HepG2 (cell line): ENCODE data around the gene MAP10. TPM values are rescaled to one million over a fixed set of nuclear protein-coding genes. Genes with fewer than 3 reads are reported as not detected.

ENCODE experiments used
- ATAC-seq: fragments of 200-7000 bp; cut with Tn5 transposase; 3 replicates; pipeline ENCODE4 v1.9.1; 2020; ENCODE audit warnings: mild to moderate bottlenecking, moderate library complexity
- BruUV-seq: library from RNA; stranded (reverse); fragments of 400-500 nt; replicated peaks from 2 replicates; lab custom pipeline; 2021; lab: Mats Ljungman, UMichigan
- CTCF ChIA-PET: fragments of 300-600 bp; formaldehyde crosslinking; extraction: SDS; loops from one replicate; lab custom pipeline; 2021; ENCODE audit warnings: low total read pairs, inconsistent platforms, low intra/inter-chr PET ratio; lab: Yijun Ruan, JAX
- POLR2A ChIA-PET: fragments of 350-600 bp; sonication (Branson Sonifier 250); formaldehyde crosslinking; loops from one replicate; lab custom pipeline; 2020; ENCODE audit warnings: antibody characterized with exemption, inconsistent platforms; lab: Yijun Ruan, JAX
- DNase-seq: peaks from one replicate; pipeline ENCODE4 v3.0.0-alpha.2; 2015; ENCODE audit warnings: low spot score
- FAIRE-seq: peaks from 3 replicates; lab custom pipeline; 2011; peaks lifted over from hg19 to GRCh38; lab: Jason Lieb, UNC
- H2AFZ ChIP-seq: one replicate; pipeline ENCODE4 v1.6.1; 2011; ENCODE audit warnings: low read length, inconsistent platforms
- H3K27ac ChIP-seq: fragments of 300-600 bp; 3 replicates; pipeline ENCODE4 v1.8.0; 2011; ENCODE audit warnings: mixed run types, mild to moderate bottlenecking, mixed read lengths, low read length, inconsistent platforms; ENCODE audit not compliant: insufficient read depth; ENCODE audit errors: extremely low read length
- H3K27me3 ChIP-seq, 2 experiments: fragments of 200-600 bp in 1 of 2; 2 replicates in 1 of 2; 3 replicates in 1 of 2; pipeline versions ENCODE4 v1.6.0 to v1.8.0; 2011; ENCODE audit warnings: low read length in 2 of 2, mild to moderate bottlenecking in 2 of 2, moderate library complexity in 2 of 2, inconsistent platforms in 1 of 2; ENCODE audit not compliant: insufficient read depth in 2 of 2, control insufficient read depth in 1 of 2
- H3K36me3 ChIP-seq, 2 experiments: fragments of 200-600 bp in 1 of 2; replicated peaks in 1 of 2; 2 replicates in 1 of 2; 3 replicates in 1 of 2; pipeline versions ENCODE4 v1.5.1 to v1.8.0; 2011; ENCODE audit warnings: low read length in 2 of 2, inconsistent platforms in 1 of 2; ENCODE audit not compliant: insufficient read depth in 2 of 2, control insufficient read depth in 1 of 2
- H3K4me1 ChIP-seq: 2 replicates; pipeline ENCODE4 v1.5.1; 2012; ENCODE audit warnings: low read length, inconsistent platforms; ENCODE audit not compliant: insufficient read depth
- H3K4me2 ChIP-seq: 2 replicates; pipeline ENCODE4 v1.6.0; 2011; ENCODE audit warnings: low read depth, low read length, inconsistent platforms
- H3K4me3 ChIP-seq, 3 experiments: fragments of 200-600 bp in 1 of 3; sonication (generic), shearing (Covaris generic) in 1 of 3; replicated peaks in 1 of 3; 2 replicates each; pipeline ENCODE4 v1.5.1; 2011 to 2016; ENCODE audit warnings: low read length in 3 of 3, inconsistent platforms in 2 of 3, low read depth in 2 of 3, mild to moderate bottlenecking in 2 of 3, control low read depth in 1 of 3, mixed read lengths in 1 of 3; ENCODE audit not compliant: insufficient read depth in 1 of 3
- H3K79me2 ChIP-seq: one replicate; pipeline ENCODE4 v1.6.1; 2011; ENCODE audit warnings: low read length, inconsistent platforms; ENCODE audit not compliant: insufficient read depth
- H3K9ac ChIP-seq: 2 replicates; pipeline ENCODE4 v1.6.0; 2011; ENCODE audit warnings: mild to moderate bottlenecking, low read depth, low read length, inconsistent platforms; ENCODE audit not compliant: insufficient read depth
- H3K9me3 ChIP-seq: 2 replicates; pipeline ENCODE4 v1.5.1; 2012; ENCODE audit warnings: mild to moderate bottlenecking, low read length
- H4K20me1 ChIP-seq: 2 replicates; pipeline ENCODE4 v1.6.0; 2011; ENCODE audit warnings: inconsistent platforms, mild to moderate bottlenecking, low read length, moderate library complexity; ENCODE audit not compliant: insufficient read depth
- FIP1L1 ChIP-seq: fragments of 200-400 bp; formaldehyde crosslinking; IDR thresholded peaks from 2 replicates; pipeline ENCODE4 v1.6.1; 2018; ENCODE audit warnings: low read depth, mild to moderate bottlenecking, low read length, moderate library complexity, borderline replicate concordance; ENCODE audit not compliant: insufficient read depth
- KDM5B ChIP-seq: sonication (generic); formaldehyde crosslinking; IDR thresholded peaks from 2 replicates; pipeline ENCODE4 v1.4.0; 2020; ENCODE audit warnings: missing genetic modification reagents, mild to moderate bottlenecking, borderline replicate concordance
- NCOA1 ChIP-seq: sonication (generic); formaldehyde crosslinking; IDR thresholded peaks from 2 replicates; pipeline ENCODE4 v1.9.0; 2021; ENCODE audit warnings: missing genetic modification reagents
- ZFP91 ChIP-seq: sonication (generic); formaldehyde crosslinking; IDR thresholded peaks from 2 replicates; pipeline ENCODE4 v1.9.0; 2022; ENCODE audit warnings: missing genetic modification reagents, mild to moderate bottlenecking, borderline replicate concordance
- ZNF460 ChIP-seq: sonication (generic); formaldehyde crosslinking; IDR thresholded peaks from 2 replicates; pipeline ENCODE4 v1.5.1; 2020; ENCODE audit warnings: missing genetic modification reagents, mild to moderate bottlenecking, borderline replicate concordance
- ZNF563 ChIP-seq: sonication (generic); formaldehyde crosslinking; IDR thresholded peaks from 2 replicates; pipeline ENCODE4 v1.8.0; 2022; ENCODE audit warnings: mild to moderate bottlenecking, moderate library complexity, missing genetic modification reagents
- ZNF577 ChIP-seq: sonication (generic); formaldehyde crosslinking; IDR thresholded peaks from 2 replicates; pipeline ENCODE4 v1.4.0; 2020; ENCODE audit warnings: mild to moderate bottlenecking, low read depth, missing genetic modification reagents, borderline replicate concordance
- ZSCAN21 ChIP-seq: sonication (generic); formaldehyde crosslinking; IDR thresholded peaks from 2 replicates; pipeline ENCODE4 v1.8.0; 2022; ENCODE audit warnings: mild to moderate bottlenecking, missing genetic modification reagents, moderate library complexity, borderline replicate concordance
- WGBS: methylation state at CpG from one replicate; pipeline ENCODE4 v1.1.6; 2017; ENCODE audit warnings: low lambda C conversion rate; 5-methylcytosine and 5-hydroxymethylcytosine counted together
- in situ Hi-C: cut with HindIII; loops from 2 replicates; pipeline ENCODE4 v1.10.0; 2017; ENCODE audit warnings: low pct_unique_long_range_greater_than_20kb; ENCODE audit not compliant: extremely low pct_ligation_motif_present
- intact Hi-C: fragments of 100-400 bp; cut with micrococcal nuclease; formaldehyde crosslinking; loops from one replicate; pipeline ENCODE4 v1.10.0; 2022; ENCODE audit not compliant: unreplicated experiment
- polyA plus RNA-seq, 8 experiments: library from polyadenylated mRNA; depleted of rRNA in 3 of 8; stranded (reverse) in 7 of 8; unstranded in 1 of 8; fragments of >200 nt; fragmentation: Illumina TruSeq in 4 of 8; extraction: Trizol in 4 of 8; gene quantifications; 2 replicates each; pipeline versions ENCODE4 v1.2.1 to v1.2.3, GENCODE V29; 2011 to 2016; ENCODE audit warnings: low read depth in 4 of 8, missing spikeins in 1 of 8, mixed read lengths in 1 of 8; ENCODE audit not compliant: insufficient read depth in 1 of 8
- total RNA-seq, 5 experiments: library from RNA; depleted of rRNA; stranded (reverse); fragments of >200 nt; fragmentation: Illumina TruSeq; extraction: Trizol; gene quantifications; 2 replicates each; pipeline ENCODE4 v1.2.3, GENCODE V29; 2016; ENCODE audit warnings: low read depth in 1 of 5
- TF ChIP-seq, protein P1 (sequence below): sonication (generic); formaldehyde crosslinking; IDR thresholded peaks from 2 replicates; pipeline ENCODE4 v1.8.0; 2022; ENCODE audit warnings: missing genetic modification reagents, mild to moderate bottlenecking, borderline replicate concordance

MAP10 gene
- total and polyA plus RNA-seq, 2 of the 13 experiments (the other 11 are each of a cell fraction or from before 2014, with no cell fraction given), result not detected

- no peak overlapping the region for H3K4me3 ChIP-seq
- no peak overlapping the region for H3K9ac ChIP-seq
- TF ChIP-seq NCOA1 (no peak), ZSCAN21 (CRISPR knock-in tag) (no peak), FIP1L1 (no peak), ZNF460 (CRISPR knock-in tag) (no peak), ZNF577 (CRISPR knock-in tag) (no peak), KDM5B (CRISPR knock-in tag) (no peak), ZNF563 (CRISPR knock-in tag) (no peak), ZFP91 (CRISPR knock-in tag) (no peak)
- TF ChIP-seq, protein P1, sequence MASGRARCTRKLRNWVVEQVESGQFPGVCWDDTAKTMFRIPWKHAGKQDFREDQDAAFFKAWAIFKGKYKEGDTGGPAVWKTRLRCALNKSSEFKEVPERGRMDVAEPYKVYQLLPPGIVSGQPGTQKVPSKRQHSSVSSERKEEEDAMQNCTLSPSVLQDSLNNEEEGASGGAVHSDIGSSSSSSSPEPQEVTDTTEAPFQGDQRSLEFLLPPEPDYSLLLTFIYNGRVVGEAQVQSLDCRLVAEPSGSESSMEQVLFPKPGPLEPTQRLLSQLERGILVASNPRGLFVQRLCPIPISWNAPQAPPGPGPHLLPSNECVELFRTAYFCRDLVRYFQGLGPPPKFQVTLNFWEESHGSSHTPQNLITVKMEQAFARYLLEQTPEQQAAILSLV, result no peak
- CTCF ChIA-PET, result no interaction called here
- H3K4me2 ChIP-seq, result no peak overlapping the region
- H3K4me1 ChIP-seq, result no peaks in the 10 kb centered on the region
- FAIRE-seq, result no peak
- POLR2A ChIA-PET, result no interaction called here
- H3K9me3 ChIP-seq, result no peaks in the 10 kb centered on the region
- H3K27me3 ChIP-seq, result no peaks in the 10 kb centered on the region; a peak in 1 of 5 replicates
- no peak overlapping the region for H3K27ac ChIP-seq
- H2AFZ ChIP-seq, result no peak overlapping the region
- intact Hi-C loops, result no loop called here
- no peak for ATAC-seq
- WGBS, result 0% methylated on average over 1 of the region's 1 CpG
- no peaks in the 10 kb centered on the region for H4K20me1 ChIP-seq
- no TSS peak for BruUV-seq
- no peaks in the 10 kb centered on the region for H3K79me2 ChIP-seq
- H3K36me3 ChIP-seq, result no peaks in the 10 kb centered on the region
- in situ Hi-C loops, result no loop called here
- no peak for DNase-seq
Measured at GRCh38 chr1:232813760-232814159, 8.5 kb downstream of the MAP10 start.
